ENCODE data around the gene USP16.
"Not testable (repeated sequence)": the region's sequence is repeated elsewhere in the genome, so short reads cannot be mapped to it uniquely, and the experiment has no call there.

The USP16 gene

DNA sequence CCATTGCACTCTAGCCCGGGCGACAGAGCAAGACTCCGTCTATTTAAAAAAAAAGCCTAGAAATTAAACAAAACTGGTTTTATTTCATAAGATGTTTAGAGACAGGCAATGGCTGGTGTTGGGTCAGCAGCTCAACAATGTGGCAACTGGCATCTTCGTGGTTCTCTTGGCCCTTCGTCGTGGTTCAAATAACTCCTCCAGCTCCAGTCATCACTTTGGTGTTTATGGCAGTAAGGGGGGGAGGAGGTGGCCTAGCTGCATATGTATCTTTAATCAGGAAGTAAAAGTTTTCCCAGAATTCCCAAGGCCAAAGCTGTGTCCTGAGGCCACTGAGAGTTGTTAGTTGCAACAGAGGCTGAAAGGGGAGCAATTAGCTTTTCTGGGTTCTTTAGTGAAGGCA, 18.8 kb upstream of the USP16 start:
- no peak overlapping the region for H3K9ac ChIP-seq (ENCODE audit: low read length)
- no peaks in the 10 kb centered on the region for H3K9me3 ChIP-seq (ENCODE audit: control insufficient read depth, insufficient read depth, low read depth, low read length)
- H3K27ac ChIP-seq (ENCODE audit: low read depth, low read length) = no peak overlapping the region
- no peak overlapping the region for H3K4me3 ChIP-seq (ENCODE audit: low read depth, low read length)
- H3K36me3 ChIP-seq (ENCODE audit: control insufficient read depth, insufficient read depth, low read length) = no peaks in the 10 kb centered on the region
- no peaks in the 10 kb centered on the region for H3K4me1 ChIP-seq (ENCODE audit: control insufficient read depth, insufficient read depth, low read length)
- H3K27me3 ChIP-seq (ENCODE audit: control insufficient read depth, insufficient read depth, low read length) = no peaks in the 10 kb centered on the region

DNA sequence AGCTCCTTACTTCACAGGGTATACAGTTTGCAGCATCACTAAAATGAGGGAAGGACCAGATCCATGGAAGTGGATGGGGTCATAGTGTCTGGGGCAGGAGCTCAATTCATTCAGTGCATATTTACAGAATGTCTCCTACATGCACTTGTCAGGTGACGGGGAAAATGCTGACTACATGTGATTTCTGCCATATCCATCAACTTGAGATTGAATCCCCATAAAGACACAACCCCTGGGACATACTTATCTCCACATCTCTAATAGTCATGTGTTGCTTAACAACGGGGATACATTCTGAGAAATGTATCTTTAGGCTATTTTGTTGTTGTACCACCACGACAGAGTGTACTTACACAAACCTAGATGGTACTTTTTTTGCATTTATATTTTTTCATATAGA, 17.3 kb upstream of the USP16 start:
- Histone ChIP-seq H3K4me3 (ENCODE audit: low read depth, low read length) (no peak overlapping the region), H3K4me1 (ENCODE audit: control insufficient read depth, insufficient read depth, low read length) (no peaks in the 10 kb centered on the region), H3K27ac (ENCODE audit: low read depth, low read length) (no peak overlapping the region), H3K9me3 (ENCODE audit: control insufficient read depth, insufficient read depth, low read depth, low read length) (no peaks in the 10 kb centered on the region), H3K27me3 (ENCODE audit: control insufficient read depth, insufficient read depth, low read length) (no peaks in the 10 kb centered on the region), H3K9ac (ENCODE audit: low read length) (no peak overlapping the region), H3K36me3 (ENCODE audit: control insufficient read depth, insufficient read depth, low read length) (no peaks in the 10 kb centered on the region)

DNA sequence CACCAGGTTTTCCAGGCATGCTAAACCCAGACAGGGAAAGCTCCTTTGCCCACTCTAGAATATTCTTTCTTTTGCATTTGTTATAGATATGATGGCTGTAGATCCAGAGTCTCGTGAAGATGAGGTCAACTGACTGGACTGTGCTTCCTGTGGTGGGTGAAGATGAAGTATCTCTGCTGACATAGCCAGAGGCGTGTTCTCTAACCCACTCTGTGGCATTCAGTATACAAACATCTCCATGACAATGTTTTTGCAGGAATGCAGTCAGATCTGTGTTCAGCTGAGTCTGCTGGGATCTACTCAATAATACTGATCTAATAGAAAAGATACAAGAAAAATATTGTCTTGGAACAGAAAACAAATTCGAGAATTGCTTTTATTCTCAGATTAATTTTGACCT, 16.7 kb upstream of the USP16 start:
- no peak overlapping the region for H3K27ac ChIP-seq (ENCODE audit: low read depth, low read length)
- no peaks in the 10 kb centered on the region for H3K9me3 ChIP-seq (ENCODE audit: control insufficient read depth, insufficient read depth, low read depth, low read length)
- H3K27me3 ChIP-seq (ENCODE audit: control insufficient read depth, insufficient read depth, low read length) = no peaks in the 10 kb centered on the region
- no peaks in the 10 kb centered on the region for H3K4me1 ChIP-seq (ENCODE audit: control insufficient read depth, insufficient read depth, low read length)
- H3K4me3 ChIP-seq (ENCODE audit: low read depth, low read length) = no peak overlapping the region
- H3K9ac ChIP-seq (ENCODE audit: low read length) = no peak overlapping the region
- H3K36me3 ChIP-seq (ENCODE audit: control insufficient read depth, insufficient read depth, low read length) = no peaks in the 10 kb centered on the region

DNA sequence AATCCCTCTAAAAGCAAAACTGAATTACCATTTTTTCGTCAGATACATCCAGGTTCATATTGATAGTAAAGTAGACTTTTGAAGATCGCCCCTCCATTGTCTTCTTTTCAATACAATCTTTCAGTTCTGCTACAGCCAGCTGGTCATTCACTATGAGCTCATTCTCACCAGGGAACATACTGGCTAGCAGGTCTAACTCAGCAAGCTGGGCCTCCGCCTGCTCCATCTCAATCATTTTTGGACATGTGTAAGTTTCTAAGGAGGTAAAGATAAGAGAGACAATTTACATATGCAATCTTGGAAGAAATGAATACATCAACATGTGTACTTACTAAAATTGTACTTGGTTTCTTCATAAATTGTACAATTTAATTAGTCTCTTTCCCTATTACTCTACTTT, 16.1 kb upstream of the USP16 start:
- Histone ChIP-seq H3K27ac (ENCODE audit: low read depth, low read length) (no peak overlapping the region), H3K4me3 (ENCODE audit: low read depth, low read length) (no peak overlapping the region), H3K9ac (ENCODE audit: low read length) (no peak overlapping the region), H3K9me3 (ENCODE audit: control insufficient read depth, insufficient read depth, low read depth, low read length) (no peaks in the 10 kb centered on the region), H3K4me1 (ENCODE audit: control insufficient read depth, insufficient read depth, low read length) (no peaks in the 10 kb centered on the region), H3K27me3 (ENCODE audit: control insufficient read depth, insufficient read depth, low read length) (no peaks in the 10 kb centered on the region), H3K36me3 (ENCODE audit: control insufficient read depth, insufficient read depth, low read length) (no peaks in the 10 kb centered on the region)

DNA sequence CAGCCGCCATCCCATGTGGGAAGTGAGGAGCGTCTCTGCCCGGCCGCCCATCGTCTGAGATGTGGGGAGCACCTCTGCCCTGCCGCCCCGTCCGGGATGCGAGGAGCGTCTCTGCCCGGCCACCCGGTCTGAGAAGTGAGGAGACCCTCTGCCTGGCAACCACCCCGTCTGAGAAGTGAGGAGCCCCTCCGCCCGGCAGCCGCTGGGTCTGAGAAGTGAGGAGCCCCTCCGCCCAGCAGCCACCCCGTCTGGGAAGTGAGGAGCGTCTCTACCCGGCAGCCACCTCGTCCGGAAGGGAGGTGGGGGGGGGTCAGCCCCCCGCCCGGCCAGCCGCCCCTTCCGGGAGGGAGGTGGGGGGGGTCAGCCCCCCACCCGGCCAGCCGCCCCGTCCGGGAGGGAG, 13.2 kb upstream of the USP16 start:
- not testable (repeated sequence) for H3K27me3 ChIP-seq (ENCODE audit: control insufficient read depth, insufficient read depth, low read length); H3K4me3 ChIP-seq (ENCODE audit: low read depth, low read length); H3K36me3 ChIP-seq (ENCODE audit: control insufficient read depth, insufficient read depth, low read length); H3K27ac ChIP-seq (ENCODE audit: low read depth, low read length); H3K9ac ChIP-seq (ENCODE audit: low read length); H3K4me1 ChIP-seq (ENCODE audit: control insufficient read depth, insufficient read depth, low read length); H3K9me3 ChIP-seq (ENCODE audit: control insufficient read depth, insufficient read depth, low read depth, low read length)

DNA sequence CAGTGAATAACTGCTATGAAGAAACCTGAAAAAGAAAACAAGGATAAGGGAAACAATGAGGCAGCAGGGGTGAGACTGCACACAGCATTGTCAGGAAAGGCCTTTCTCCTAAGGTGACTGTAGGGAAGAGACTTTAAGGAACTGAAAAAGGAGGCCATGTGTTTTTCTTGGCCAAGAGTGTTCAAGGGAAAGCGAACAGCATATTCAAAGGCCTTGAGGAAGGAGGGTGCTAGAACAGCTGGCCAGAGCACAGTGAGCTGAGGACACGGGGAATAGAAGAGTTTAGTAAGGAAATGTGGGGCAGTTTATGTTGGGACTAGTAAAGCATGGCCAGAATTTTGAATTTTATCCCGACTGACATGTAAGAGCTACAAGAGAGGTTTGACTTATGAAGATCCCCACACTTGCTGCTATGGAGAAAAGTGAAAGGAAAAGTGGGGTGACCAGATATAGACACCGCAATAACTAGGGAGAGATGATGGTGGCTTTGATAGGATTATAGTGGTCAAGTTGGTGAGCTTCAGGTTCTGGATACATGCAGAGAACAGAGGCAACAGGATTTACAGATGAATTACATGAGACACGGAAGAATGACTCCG, 6.7 kb upstream of the USP16 start:
- Histone ChIP-seq H3K9me3 (ENCODE audit: control insufficient read depth, insufficient read depth, low read depth, low read length) (no peaks in the 10 kb centered on the region), H3K9ac (ENCODE audit: low read length) (no peak overlapping the region), H3K27ac (ENCODE audit: low read depth, low read length) (no peak overlapping the region), H3K4me1 (ENCODE audit: control insufficient read depth, insufficient read depth, low read length) (no peaks in the 10 kb centered on the region), H3K4me3 (ENCODE audit: low read depth, low read length) (no peak overlapping the region; the same call in 1 of the 2 replicates), H3K36me3 (ENCODE audit: control insufficient read depth, insufficient read depth, low read length) (no peaks in the 10 kb centered on the region), H3K27me3 (ENCODE audit: control insufficient read depth, insufficient read depth, low read length) (no peaks in the 10 kb centered on the region)

GRCh38 chr21:29018540-29018939, 5.9 kb upstream of the USP16 start:
- Histone ChIP-seq H3K4me3 (ENCODE audit: low read depth, low read length) (peak overlapping the region; percentile 78), H3K27ac (ENCODE audit: low read depth, low read length) (no peak overlapping the region), H3K27me3 (ENCODE audit: control insufficient read depth, insufficient read depth, low read length) (no peaks in the 10 kb centered on the region), H3K9ac (ENCODE audit: low read length) (no peak overlapping the region), H3K36me3 (ENCODE audit: control insufficient read depth, insufficient read depth, low read length) (no peaks in the 10 kb centered on the region), H3K4me1 (ENCODE audit: control insufficient read depth, insufficient read depth, low read length) (no peaks in the 10 kb centered on the region), H3K9me3 (ENCODE audit: control insufficient read depth, insufficient read depth, low read depth, low read length) (no peaks in the 10 kb centered on the region)

DNA sequence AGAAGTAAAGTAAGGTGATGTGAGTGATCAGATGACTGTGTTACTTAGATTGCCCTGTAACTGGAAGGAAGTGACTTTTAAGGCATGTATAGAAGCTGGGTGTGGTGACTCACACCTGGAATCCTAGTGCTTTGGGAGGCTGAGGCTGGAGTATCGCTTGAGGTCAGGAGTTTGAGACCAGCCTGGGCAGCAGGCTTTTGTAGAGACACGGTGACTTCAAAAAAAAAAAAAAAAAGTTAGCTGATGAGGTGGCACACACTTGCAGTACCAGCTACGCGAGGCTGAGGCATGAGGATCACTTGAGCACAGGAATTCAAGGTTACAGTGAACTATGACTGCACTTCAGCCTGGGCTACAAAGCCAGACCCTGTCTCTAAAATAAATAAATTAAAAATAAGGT, 2.3 kb upstream of the USP16 start:
- Histone ChIP-seq H3K4me3 (ENCODE audit: low read depth, low read length) (no peak overlapping the region), H3K27ac (ENCODE audit: low read depth, low read length) (no peak overlapping the region), H3K9me3 (ENCODE audit: control insufficient read depth, insufficient read depth, low read depth, low read length) (no peaks in the 10 kb centered on the region), H3K9ac (ENCODE audit: low read length) (no peak overlapping the region), H3K27me3 (ENCODE audit: control insufficient read depth, insufficient read depth, low read length) (no peaks in the 10 kb centered on the region), H3K36me3 (ENCODE audit: control insufficient read depth, insufficient read depth, low read length) (no peaks in the 10 kb centered on the region), H3K4me1 (ENCODE audit: control insufficient read depth, insufficient read depth, low read length) (peaks cover 5% of the 10 kb centered on the region)

GRCh38 chr21:29025328-29025713, 853 bp downstream of the USP16 start:
- Histone ChIP-seq H3K4me3 (ENCODE audit: low read depth, low read length) (peak overlapping the region; percentile 97), H3K27ac (ENCODE audit: low read depth, low read length) (no peak overlapping the region), H3K36me3 (ENCODE audit: control insufficient read depth, insufficient read depth, low read length) (peaks cover 7% of the 10 kb centered on the region), H3K9ac (ENCODE audit: low read length) (peak overlapping the region; percentile 98), H3K9me3 (ENCODE audit: control insufficient read depth, insufficient read depth, low read depth, low read length) (no peaks in the 10 kb centered on the region), H3K27me3 (ENCODE audit: control insufficient read depth, insufficient read depth, low read length) (no peaks in the 10 kb centered on the region), H3K4me1 (ENCODE audit: control insufficient read depth, insufficient read depth, low read length) (peaks cover 5% of the 10 kb centered on the region)

DNA sequence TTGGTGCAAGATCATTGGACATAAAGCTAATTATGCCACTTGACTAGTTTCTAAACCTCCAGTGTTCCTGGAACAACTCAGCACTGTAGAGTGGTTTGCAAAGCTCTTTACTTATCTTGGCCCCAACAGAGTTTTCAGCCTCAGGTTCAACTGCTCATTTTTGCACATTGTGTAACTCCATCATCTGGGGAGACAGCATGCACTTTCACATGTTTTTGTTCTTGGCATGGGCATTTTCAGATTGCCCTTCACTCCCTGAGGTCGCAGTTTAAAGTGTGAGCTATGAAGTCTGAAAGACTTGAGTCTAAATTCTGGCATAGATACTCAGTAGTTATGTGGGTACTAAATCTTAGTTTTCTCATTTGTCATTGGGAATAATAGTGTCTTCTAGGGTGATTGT, 5.1 kb downstream of the USP16 start:
- no peaks in the 10 kb centered on the region for H3K27me3 ChIP-seq (ENCODE audit: control insufficient read depth, insufficient read depth, low read length)
- no peak overlapping the region for H3K27ac ChIP-seq (ENCODE audit: low read depth, low read length)
- H3K9me3 ChIP-seq (ENCODE audit: control insufficient read depth, insufficient read depth, low read depth, low read length) = no peaks in the 10 kb centered on the region
- peaks cover 5% of the 10 kb centered on the region for H3K4me1 ChIP-seq (ENCODE audit: control insufficient read depth, insufficient read depth, low read length)
- no peak overlapping the region for H3K9ac ChIP-seq (ENCODE audit: low read length)
- no peak overlapping the region for H3K4me3 ChIP-seq (ENCODE audit: low read depth, low read length)
- peaks cover 41% of the 10 kb centered on the region for H3K36me3 ChIP-seq (ENCODE audit: control insufficient read depth, insufficient read depth, low read length)

GRCh38 chr21:29030909-29031308, 6.4 kb downstream of the USP16 start:
- Histone ChIP-seq H3K9me3 (ENCODE audit: control insufficient read depth, insufficient read depth, low read depth, low read length) (no peaks in the 10 kb centered on the region), H3K4me3 (ENCODE audit: low read depth, low read length) (no peak overlapping the region), H3K36me3 (ENCODE audit: control insufficient read depth, insufficient read depth, low read length) (peaks cover 48% of the 10 kb centered on the region)

GRCh38 chr21:29033301-29033700, 8.8 kb downstream of the USP16 start:
- no peak overlapping the region for H3K27ac ChIP-seq (ENCODE audit: low read depth, low read length)
- no peak overlapping the region for H3K9ac ChIP-seq (ENCODE audit: low read length)
- no peaks in the 10 kb centered on the region for H3K4me1 ChIP-seq (ENCODE audit: control insufficient read depth, insufficient read depth, low read length)
- H3K36me3 ChIP-seq (ENCODE audit: control insufficient read depth, insufficient read depth, low read length) = peaks cover 71% of the 10 kb centered on the region
- H3K9me3 ChIP-seq (ENCODE audit: control insufficient read depth, insufficient read depth, low read depth, low read length) = no peaks in the 10 kb centered on the region
- no peaks in the 10 kb centered on the region for H3K27me3 ChIP-seq (ENCODE audit: control insufficient read depth, insufficient read depth, low read length)
- H3K4me3 ChIP-seq (ENCODE audit: low read depth, low read length) = no peak overlapping the region

More at GRCh38 chr21:29030909-29031308, 6.4 kb downstream of the USP16 start:
- Histone ChIP-seq H3K27ac (ENCODE audit: low read depth, low read length) (no peak overlapping the region), H3K4me1 (ENCODE audit: control insufficient read depth, insufficient read depth, low read length) (no peaks in the 10 kb centered on the region), H3K9ac (ENCODE audit: low read length) (no peak overlapping the region), H3K27me3 (ENCODE audit: control insufficient read depth, insufficient read depth, low read length) (no peaks in the 10 kb centered on the region)

All from HUES6 (cell line).